MM.1S (cell line): ENCODE data around the gene VRK3.

ENCODE experiments used
- CTCF ChIP-seq: fragments of 300-600 bp; sonication (generic); IDR thresholded peaks from 2 replicates; pipeline ENCODE4 v1.5.1; 2016; ENCODE audit warnings: antibody characterized with exemption, low read length, mixed read lengths
- EZH2phosphoT487 ChIP-seq: fragments of 300-600 bp; sonication (generic); IDR thresholded peaks from 2 replicates; pipeline ENCODE4 v1.6.1; 2018; ENCODE audit warnings: antibody characterized with exemption, low read length

DNA sequence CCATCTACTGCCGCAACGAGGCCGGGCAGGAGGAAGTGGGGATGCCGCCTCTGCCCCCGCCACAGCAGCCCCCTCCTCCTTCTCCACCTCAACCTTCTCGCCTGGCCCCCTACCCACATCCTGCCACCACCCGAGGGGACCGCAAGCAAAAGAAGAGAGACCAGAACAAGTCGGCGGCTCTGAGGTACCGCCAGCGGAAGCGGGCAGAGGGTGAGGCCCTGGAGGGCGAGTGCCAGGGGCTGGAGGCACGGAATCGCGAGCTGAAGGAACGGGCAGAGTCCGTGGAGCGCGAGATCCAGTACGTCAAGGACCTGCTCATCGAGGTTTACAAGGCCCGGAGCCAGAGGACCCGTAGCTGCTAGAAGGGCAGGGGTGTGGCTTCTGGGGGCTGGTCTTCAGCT is 92.4 kb downstream of the VRK3 start:
- TF ChIP-seq CTCF (no peak), EZH2phosphoT487 (no peak)
